GM21786 (cell line): ENCODE measurements around the gene UQCR11.

Experiments
- ATAC-seq: cut with Tn5 transposase; IDR thresholded peaks from one replicate; pipeline ENCODE4 v1.9.1; 2021; ENCODE audit not compliant: unreplicated experiment

UQCR11 gene

DNA sequence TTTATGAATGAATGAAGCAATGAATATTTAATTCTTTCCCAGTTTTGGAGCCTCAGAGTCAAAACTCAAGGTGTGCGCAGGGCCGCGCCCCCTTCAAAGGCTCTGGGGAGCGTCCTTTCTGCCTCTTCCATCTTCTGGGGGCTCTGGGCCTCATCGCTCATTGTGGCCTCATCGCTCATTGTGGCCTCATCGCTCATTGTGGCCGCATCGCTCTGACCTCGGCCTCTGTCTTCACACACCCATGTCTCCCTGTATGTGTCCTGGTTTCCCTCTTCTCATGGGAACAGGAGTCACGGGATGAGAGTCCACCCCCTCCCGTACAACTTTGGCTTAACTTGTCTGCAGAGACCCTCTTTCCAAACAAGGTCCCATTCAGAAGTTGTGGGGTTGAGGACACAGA, 33.9 kb downstream of the UQCR11 start:
- no peak for ATAC-seq

DNA sequence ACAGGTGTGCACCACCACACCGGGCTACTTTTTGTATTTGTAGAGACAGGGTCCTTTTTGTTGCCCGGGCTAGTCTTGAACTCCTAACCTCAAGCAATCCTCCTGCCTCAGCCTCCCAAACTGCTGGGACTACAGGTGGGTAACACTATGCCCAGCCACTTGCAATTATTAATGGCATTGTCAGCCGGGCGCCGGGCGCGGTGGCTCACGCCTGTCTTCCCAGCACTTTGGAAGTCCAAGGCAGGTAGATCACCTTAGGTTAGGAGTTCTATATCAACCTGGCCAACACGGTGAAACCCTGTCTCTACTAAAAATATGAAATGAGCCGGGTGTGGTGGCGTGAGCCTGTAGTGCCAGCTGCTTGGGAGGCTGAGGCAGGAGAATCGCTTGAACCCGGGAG, 34.4 kb downstream of the UQCR11 start:
- no peak for ATAC-seq

DNA sequence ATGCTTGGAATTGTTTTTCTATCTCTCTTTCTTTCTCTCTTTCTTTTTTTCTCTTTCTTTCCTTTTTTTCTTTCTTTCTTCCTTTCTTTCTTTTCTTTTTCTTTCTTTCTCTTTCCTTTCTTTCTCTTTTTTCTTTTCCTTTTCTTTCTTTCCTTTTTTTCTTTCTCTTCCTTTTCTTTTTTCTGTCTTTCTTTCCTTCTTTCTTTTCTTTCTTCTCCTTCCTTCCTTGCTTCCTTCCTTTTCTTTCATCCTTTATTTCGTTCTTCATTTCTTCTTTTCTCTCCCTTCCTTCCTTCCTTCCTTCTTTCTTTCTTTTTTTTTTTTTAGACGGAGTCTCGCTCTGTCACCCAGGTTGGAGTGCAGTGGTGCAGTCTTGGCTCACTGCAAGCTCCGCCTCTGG, 35.3 kb downstream of the UQCR11 start:
- no peak for ATAC-seq

DNA sequence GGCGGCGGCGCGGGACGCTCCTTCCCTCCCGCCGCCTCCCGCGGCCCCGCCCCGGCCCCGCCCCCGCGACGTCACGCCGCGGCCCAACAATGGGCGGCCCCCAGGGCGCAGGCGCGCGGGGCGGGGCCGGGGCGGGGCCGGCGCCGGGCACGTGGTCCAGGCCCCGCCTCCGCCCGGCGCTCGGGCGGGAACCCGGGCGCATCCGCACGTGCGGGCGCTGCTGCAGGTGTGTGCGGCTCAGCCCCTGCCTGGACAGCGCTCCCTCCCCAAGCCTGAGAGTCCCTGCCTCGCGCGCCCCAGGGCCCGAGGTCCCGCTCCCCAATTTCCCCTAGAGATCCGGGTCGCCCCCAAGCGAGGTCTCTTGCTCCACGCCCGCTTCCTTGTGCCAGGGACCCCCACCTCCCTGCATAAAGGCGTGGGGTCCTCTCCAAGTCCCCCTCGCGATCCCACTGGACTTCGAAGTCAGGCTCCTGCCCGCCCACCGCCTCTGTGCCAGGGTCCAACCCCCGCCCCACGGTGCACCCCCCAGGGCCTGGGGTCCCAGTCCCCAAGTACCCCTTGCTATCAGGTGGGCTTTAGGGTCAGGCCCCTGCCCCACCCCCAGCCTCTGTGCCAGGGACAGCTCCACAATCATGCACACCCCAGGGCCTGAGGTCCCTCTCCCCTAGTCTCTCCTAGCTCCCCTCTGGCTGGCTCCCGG, 36.8 kb downstream of the UQCR11 start, which contains the start of gene MEX3D:
TSS of gene MEX3D (minus strand) at position 6 of the 700 bp plus-strand sequence. CDS start 267 bp downstream, outside the sequence.
- ATAC-seq: no peak

DNA sequence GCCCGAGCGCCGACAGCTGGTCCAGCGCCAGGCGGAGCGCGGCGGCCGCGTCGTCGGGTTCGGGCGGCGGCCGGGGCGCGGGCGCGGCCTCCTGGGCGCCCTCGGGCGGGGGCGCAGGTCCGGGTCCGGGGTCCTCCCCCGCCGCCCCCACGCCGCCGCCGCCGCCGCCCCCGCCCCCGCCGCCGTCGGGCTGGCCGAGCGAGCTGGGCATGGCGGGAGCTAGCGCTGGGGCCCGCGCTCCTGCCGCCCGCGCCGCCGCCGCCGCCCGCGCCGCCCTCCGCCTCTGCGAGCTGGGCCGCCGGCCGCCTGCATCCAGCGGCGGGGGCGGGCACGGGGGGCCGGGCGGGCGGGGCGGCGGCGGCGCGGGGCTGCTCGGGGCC, 37.4 kb downstream of the UQCR11 start:
- ATAC-seq: no peak

DNA sequence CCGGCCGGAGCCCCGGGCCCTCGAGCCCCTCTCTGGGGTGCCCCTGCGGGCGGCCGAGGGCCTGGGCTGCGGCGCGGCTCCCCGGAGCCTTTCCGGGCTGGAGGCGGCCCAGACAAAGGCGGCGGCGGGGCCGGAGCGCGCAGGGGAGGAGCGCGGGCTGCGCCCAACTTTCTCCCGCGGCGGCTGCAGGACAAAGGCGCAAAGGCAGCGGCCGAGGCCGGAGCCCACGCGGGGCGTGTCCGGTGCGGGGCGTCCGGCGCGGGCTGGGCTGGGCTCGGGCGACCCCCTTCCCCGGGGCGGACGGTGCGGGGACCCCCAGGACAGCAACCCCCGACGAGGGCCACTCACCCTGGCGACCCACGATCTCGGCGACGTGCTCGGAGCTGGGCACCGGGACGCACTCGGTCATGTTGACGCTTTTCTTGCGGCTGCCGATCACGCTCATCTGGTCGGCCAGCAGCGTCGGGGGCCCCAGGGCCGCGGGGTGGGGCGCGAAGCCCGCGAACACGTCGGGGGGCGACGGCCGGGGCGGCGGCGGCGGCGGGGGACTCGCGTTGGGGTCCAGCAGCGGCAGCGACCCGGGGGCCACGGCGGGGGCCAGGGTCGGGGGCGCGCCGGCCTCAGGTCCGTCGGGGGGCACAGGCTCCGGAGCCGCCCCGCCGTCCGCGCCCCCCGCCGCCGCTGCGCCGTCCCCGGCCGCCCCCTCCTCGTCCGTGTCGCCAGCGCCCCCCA, 38.0 kb downstream of the UQCR11 start:
- no peak for ATAC-seq

DNA sequence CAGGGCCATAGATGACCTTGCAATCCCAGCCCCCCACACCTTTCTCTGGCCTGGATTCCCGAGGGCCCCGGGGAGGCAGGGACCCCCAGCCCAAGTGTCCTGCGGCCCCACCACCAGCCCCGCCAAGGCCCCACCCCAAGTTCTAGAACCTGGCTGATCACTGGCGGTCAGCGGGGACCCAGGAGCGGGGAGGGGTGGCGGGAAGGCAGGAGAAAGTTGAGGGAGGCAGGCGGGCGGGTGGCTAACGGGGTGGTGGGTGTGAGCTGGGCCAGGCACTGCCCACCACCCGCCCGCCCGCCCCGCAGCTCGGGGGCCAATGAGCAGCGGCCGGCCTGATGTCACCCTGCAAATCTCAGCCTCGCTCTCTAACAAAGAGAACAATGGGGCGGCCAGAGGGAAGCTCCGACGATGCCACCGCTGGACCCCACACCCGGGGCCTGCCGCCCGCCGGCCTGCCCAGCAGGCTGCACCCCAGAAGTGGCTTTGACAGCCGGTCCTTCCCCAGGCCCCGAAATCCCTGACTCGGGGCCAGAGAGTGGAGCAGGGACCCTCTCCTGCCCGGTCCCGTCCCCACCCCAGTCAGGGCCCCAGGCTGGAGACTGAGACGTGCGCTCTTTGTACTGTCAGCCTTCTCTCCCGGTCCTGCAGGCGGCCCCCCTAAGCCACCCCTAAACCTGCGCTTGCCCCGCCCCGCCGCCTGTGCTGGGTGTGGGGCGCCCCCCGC, 38.7 kb downstream of the UQCR11 start:
- ATAC-seq: no peak

DNA sequence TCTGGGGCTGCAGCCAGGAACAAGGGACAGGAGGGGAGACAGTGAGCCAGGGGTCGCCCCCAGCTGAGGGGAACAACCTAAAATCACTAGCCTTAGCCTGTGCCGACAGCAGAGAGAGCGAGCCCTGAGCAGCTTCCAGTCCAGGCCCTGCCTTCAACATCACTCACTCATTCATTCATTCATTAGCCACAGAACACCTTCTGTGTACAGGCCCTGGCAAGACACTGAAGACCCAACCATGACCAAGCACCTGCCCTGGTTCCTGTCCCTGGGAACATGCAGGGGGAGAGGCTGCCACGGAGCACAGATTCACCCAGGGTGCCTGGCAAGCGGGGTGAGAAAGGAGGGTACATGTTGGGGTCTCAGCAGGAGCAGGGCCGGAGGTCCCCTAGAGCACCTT, 42.0 kb downstream of the UQCR11 start:
- ATAC-seq: no peak

DNA sequence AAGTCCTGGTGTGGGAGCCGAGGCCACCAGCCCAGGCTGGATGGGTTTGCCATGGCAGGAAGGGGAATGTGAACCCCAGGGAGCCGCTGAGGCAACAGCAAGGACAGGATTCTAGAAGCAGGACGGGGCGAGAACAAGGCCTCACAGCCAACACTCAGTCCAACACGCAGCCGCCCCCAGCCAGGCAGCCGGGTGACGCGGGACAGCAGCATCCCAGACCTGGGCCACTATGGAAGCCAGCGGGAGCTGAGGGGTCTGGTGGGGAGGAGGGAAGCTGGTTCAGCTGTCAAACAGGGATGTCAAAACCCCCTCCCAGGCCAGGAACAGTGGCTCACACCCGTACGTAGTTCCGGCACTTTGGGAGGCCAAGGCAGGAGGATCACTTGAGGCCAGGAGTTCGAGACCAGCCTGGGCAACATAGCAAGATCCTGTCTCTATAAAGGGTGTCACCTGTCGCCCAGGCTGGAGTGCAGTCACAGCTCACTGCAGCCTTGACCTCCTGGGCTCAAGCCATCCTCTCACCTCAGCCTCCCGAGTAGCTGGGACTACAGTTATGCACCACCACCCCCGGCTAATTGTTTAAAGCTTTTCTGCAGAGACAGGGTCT, 43.9 kb downstream of the UQCR11 start:
- no peak for ATAC-seq

DNA sequence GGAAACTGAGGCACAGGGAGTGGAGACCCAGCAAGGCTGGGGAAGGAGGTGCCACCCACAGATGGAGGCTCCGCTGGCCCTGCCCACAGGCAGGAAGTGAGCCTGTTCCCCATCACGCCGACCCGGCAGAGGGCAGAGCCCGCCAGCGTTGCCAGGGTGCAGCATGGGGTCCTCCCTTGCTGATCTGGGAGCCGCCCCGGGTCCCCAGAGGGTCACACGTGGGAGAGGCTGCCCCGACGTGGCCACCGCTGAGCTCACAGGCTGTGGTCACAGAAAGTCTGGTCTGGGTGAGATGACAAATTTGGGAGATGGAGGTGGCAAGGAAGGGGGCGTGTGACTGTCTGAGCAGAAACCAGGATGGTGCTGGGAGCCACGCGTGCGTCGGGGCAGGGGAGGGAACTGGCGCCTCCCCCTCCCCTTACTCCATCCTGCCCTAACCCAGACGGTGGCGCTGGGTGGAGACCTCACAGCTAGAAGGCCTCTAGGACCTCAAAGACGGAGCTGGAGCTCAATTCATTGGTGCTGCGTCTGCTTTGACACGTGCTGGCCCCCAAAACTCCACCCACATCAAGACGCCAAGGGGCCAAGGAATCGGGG, 44.9 kb downstream of the UQCR11 start:
- ATAC-seq: no peak

DNA sequence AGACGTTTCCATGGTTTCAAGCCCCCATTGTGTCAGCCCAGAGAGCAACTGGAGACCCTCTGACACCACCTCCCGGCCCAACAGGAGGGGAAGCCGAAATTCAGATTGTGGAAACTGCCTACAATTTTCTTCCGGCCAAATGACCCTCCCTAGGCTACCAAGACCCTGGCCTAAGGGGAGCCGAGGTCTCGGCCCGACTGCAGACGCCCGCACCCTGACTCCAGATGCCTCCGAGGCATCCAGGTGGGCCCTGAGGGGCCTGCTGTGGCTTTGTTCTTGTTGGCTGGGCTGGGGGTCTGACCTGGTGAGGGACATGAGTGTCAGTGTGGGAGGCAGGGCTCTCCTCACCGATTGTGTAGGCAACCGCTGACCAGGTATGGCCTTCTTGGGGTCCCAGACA, 46.7 kb downstream of the UQCR11 start:
- ATAC-seq: no peak

DNA sequence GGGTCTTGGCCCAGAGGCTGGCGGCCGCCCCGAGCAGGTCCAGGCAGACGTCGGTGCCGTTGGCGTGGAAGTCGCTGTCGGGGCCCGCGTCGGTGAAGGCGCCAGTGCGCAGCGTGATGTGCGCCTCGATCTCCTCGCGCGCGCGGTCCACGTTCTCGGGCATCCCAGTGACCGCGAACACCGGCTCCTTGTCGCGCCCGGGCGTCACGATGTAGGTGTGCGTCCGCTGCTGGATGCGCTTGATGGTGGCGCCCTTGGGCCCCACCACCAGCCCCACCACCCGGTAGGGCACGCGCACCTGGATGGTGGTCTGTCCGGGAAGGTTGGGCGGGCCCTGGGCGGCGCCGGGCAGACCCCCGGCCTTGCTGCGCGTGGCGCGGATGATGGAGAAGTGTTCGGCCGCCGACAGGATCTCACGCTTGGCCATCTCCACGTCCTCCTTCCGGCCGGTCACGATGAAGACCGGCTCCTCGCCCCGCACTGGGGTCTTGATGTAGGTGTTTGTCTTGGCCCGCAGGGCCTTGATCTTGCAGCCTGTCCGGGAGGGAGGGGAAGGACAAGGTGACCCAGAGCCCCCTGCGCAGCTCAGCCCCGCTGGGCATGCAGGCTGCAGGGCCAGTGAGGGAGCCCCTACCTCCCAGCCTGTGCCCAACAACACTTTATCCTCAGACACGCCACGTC, 48.7 kb downstream of the UQCR11 start:
- ATAC-seq: no peak

DNA sequence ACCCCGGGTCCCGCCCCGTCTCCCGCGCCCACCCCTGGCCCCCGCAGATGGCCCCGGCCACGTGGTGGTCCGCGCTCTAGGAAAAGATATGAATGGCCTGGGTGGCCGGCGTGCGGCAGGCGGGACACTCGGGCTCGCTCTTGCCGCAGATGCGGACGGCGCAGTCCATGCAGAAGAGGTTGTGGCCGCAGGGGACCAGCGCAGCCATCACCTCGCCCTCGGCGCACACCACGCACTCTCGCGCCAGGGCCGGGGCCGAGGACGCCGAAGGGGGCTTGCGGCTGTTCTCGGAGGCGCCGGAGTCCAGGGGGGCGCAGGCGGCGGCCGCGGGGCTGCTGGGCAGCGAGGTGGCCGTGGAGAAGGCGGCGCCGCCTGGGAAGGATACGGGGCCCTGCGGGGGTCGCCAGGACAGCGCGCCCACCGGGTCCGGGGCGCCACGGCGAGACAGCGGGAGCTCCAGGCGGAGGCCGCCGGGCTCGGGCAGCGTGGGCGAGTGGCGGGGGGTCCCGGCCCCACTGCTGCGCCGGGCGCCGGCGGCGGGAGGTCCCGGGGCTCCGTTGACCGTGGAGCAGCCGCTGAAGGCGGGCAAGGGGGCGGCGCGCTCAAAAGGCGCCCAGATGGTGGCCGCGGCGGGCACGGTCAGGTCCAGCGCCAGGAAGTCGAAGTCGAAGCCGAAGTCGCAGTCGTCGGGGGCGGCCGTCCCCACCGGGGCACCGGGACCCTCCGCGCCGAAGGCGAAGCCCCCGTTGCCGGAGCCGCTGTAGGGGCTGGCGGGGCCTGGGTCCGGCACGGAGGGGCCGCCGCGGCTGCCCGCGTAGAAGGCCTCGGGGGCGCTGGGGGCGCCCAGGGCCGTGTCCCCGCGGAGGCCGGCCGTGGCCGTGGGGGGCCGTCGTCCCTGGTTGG, 49.5 kb downstream of the UQCR11 start:
- ATAC-seq: no peak

DNA sequence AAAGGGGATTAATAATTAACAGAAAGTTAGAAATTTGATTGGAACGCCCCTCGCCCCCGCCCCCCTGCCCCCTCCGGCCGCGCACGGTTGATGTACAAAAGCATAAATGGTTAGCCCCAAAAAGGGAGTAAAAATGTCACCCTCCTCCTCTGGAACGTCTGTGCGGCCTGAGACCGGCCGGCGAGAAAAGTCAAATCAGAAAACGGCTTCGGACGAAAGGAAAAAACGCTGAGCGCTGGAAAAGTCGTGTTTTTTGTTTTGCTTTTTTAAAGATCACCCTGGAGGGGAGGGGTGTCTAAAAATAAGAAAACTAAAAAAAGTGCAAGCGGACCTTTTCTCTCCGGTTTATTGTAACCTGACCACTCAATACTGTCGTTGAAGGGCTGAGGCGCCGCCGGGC, 50.3 kb downstream of the UQCR11 start:
- no peak for ATAC-seq

DNA sequence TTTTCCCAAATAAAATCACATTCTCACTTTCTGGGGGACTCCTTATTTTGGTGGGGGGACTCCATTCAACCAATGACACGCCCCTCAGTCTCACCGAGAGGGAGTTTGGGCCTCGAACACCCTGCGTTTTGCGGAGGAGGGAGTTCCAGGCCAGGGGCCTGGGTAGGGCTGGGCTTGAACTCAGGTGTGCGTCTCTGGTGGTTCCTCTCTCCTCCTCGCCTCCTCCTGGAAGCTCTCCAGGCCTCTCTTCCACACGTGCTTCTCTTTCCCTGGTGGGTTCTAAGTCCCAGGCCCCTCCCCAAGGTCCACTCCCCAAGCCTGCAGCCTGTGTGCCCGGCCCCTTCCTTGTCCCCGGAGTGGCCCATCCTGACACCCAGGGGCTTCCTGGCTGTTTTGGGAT, 51.8 kb downstream of the UQCR11 start:
- ATAC-seq: no peak

DNA sequence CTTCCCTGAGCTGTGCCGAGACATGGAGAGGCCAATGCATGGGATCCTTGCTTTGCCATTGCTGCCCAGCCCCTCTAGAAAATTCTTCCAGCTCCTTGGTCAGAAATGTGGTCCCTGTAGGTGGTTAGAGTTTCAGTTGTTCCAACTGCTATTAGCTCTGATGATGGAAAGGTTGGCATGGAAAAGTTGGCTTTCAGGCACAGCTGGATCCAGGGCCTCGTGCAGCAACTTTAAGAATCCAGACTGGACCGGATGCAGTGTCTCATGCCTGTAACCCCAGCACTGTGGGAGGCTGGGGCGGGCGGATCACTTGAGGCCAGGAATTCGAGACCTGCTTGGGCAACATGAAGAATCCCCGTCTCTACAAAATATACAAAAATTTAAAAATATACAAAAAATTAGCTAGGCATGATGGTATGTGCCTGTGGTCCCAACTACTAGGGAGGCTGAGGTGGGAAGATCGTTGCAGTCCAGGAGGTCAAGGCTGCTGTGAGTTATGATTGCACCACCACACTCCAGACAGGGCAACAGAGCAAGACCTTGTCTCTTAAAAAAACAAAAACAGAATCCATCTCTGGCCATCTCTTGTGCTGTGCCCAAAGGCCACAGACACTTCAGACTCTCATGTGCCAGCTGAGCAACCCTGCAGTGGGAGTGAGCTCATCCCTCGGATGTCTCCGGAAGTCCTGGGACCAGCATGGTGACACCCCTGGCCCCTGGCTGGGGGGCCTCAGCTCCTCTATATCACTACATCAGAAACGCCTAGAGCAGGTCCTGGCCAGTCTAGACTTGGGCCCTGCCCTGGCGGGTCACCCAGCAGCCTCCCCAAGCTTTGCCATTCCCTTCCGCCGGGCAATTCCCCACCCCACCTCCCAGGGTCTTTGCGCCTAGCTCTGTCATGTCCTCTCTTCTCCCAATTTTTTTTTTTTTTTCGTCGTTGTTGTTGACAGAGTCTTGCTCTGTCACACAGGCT, 53.9 kb downstream of the UQCR11 start:
- no peak for ATAC-seq

DNA sequence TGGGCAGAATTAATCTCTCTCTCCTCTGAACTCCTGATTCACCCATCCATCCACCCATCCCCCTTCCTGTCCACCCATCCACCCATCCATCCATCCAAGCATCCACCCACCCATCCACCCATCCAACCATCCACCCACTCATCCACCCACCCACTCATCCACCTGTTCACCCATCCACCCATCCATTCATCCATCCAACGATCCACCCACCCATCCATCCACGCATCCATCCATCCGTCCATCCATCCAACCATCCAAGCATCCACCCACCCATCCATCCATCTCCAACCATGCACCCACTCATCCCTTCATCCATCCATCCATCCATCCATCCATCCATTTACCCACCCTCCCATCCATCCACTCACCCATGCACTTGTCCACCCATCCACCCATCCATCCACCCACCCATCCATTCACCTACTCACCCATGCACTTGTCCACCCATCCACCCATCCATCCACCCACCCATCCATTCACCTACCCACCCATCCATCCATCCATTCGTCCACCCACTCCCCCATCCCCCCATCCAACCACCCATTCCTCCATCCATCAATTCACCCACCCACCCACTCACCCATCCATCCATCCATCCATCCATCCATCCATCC, 55.8 kb downstream of the UQCR11 start:
- ATAC-seq: no peak
